Brain pericyte (primary cell): ENCODE data around the gene CCDC85C.

Experiments used
- DNase-seq: peaks from one replicate; pipeline ENCODE4 v3.0.0-alpha.2; 2012; ENCODE audit warnings: low read depth, low spot score

The CCDC85C gene

DNA sequence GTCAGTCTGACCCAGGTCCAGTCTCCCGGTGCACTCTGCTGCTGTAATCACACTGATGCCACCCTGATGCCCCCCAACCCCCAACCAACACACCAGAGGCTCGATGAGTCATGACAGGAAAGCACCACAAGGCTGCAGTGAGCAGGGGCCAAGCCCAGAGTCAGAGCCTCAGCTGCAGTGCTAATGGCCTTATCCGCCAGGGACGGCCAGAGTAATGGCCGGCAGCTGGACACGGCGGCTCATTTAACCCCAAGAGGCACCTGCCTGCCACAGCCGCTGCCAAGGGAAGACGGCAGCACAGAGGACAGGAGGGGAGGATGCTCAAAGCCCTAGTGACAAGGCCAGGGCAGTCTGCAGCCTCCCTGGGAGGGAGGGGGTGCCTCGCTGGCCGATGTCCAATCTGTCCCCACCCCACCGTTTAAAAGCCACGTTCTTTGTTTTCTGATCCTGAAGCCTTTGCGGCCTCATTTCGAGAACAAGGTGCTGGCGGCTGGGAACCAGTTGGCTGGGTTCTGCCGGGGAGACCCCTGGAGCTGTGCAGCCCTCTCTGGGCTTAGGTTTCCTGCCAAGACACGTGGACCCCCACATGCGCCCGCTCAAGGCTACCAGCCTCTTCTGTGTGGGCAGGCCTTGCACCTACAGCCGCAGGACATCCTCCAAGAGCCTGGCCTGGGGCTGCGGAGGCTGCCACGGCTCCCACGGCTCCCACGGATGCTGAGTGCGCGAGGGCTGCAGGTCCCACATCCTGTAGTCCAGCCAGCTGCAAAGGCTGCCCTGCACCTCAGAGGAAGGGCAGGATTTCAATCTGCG, 13.1 kb downstream of the CCDC85C start:
- no peak for DNase-seq

DNA sequence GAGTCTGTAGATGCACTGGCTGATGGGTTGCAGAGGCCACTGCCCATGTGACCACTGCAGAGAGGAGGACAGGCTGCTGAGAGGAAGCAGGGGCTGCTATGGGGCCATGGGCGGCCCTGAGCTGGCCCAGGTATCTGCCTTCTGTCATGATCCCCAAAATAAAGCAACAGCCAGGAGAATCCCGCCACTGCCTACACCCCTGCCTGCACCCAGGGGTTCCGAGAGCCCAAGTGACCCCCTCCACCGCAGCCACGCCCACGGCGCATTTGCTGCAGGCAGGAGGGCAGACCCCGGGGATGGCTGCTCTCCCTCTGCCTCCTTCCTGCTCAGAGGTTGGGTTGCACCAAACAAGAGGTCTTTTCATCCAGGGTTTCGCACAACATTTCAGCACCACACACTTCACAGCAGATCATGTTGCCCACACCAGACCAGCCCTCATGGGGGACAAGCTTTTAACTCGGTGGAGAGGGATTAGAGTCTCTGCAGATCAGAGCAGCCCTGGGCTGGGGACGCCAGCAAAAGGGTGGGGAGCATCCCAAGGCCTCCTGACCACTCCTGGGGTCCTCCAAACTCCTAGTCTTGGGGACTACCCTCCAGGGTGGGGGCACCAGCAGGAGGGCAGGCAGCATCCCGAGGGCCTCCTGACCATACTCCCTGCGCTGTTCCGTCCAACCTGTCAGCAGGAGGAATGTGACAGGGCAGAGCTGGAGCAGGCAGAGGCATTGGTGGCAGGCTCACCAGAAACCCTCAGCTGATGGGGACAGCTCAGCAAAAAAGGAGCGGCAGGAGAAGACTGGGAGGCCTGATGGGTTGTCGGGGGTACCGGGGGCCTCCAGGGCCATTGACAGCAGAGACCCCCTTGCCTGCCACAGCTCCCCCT, 14.1 kb downstream of the CCDC85C start:
- DNase-seq = no peak

GRCh38 chr14:99589031-99589441, 15.0 kb downstream of the CCDC85C start:
- no peak for DNase-seq

DNA sequence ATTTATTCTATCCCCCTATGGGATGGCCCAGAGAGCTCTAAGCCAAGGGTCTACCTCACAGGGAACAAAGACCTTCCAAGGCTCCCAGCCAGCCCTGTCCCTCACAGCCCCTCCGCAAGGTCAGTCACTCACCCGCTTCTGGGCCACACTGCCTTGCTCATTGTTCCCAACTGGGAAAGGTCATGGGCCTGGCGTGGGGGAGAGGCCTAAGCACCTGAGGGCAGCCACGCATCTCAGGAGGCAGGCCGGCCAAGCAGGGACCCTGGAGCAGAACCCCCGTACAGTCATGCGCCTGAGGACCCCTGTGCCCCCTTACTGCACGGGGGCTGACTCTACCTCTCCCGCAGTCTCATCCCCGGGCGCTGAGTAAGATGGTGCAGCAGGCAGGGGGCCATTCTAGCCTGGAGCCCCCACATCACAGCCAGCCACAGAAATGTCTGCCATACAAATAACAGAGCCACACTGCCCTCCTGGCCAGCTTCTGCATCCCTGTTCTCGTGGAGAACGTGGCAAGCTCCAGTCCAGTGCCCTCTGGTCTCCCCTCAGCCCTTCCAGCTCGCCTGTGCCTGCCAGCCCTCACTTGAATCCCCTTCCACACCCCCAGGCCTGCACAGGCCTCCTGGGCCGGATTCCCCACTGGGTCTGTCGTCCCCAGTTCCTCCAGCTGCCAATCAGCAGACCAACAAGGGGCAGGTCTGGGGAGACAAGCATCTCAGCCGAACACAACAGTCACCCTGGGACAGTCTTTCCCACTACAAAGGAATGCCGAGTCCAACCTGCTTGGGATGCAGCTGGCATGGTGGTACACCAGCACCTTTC, 16.3 kb downstream of the CCDC85C start:
- DNase-seq = no peak

DNA sequence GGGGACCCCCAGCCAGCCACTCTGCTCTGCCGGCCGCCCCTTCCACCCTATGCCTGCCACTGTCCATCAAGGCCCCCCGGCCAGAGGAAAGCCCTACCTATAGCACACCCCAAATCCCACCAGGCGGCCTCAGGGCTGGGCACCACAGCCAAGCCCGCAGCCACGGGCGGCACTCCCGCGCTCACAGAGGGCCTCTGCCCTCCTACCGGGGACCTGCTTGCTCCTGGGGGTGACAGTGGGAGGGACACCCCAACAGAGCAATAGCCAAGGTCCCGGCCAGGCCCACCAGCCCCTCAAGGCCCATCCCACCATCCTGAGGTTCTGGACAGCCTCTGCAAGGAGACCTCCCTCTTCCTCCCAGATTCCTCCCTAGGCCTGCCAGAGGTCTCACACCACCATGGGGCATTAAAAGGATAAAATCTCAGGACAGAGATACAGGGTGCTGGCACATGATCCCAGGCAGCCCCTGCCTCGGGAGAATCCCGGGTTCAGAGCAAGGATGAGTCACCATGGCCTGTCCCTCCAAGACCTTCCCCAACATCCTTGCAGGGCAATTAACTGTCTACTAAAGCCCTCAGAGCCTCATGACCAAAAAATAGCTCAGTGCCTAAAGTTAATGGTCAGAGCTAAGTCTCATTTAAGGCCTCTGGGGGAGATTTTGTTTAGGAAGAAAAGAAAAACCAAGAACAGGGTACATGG, 17.1 kb downstream of the CCDC85C start:
- DNase-seq = no peak

- DNase-seq = no peak
Measured at GRCh38 chr14:99586054-99586760, 17.8 kb downstream of the CCDC85C start.

- no peak for DNase-seq
Measured at GRCh38 chr14:99584823-99585222, 19.2 kb downstream of the CCDC85C start.

DNA sequence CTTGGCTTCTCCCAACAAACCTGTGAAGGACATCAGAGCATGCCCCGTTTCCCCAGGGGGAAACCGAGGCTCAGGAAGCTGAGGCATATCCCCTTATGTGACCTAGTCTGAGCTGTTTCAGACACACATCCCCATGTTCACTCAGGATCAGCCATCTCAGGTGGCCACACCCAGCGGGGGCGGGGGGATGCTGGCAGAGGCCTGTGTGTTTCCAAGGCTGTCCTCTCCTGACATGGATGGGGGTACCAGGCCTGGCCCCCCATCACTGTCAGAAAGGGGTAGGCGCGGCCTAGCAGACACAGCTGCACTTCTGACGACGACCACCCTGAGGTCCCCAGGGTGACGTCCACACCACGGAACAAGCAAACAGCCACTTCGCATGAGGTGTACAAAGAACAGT, 22.1 kb downstream of the CCDC85C start:
- no peak for DNase-seq

- no peak for DNase-seq
Measured at GRCh38 chr14:99581374-99581773, 22.6 kb downstream of the CCDC85C start.

- DNase-seq = no peak
Measured at GRCh38 chr14:99579903-99580571, 24.0 kb downstream of the CCDC85C start.

DNA sequence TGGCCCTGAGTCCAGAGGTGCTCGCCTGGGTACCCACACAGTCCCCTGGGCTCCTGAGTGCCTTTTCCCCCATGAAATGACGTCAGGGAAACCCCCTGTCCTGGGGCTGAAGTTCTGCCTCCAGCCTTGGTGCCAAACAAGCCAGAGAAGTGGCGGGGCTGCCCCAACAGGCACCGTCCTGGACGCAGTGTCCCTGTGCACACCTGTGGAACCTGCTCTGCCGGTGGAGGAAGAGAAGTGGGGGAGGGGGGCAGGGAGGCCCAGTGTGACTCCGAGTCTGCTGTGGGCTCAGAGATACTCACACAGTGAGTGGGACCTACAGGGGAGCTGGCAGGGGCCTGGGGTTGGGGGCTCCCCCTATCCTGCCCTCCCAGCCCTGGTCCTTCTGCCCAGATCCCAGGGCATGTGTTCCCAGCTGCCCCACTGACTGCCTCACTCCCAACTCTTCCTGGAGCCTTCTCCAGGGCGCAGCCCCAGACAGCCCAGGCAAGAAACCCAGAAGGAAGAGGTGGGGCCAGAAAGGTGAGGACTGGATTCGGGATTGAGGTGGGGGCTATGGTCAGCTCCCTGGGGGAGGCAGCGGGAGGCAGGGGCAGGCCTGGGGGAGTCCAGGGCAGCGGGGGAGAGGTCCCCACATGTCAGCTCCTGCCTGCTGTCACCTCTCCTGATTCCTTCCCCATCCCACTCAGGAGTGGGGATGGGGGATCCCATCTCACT, 24.7 kb downstream of the CCDC85C start:
- DNase-seq = no peak

- DNase-seq = no peak
Measured at GRCh38 chr14:99578541-99579101, 25.4 kb downstream of the CCDC85C start.

- no peak for DNase-seq
Measured at GRCh38 chr14:99576761-99577705, 27.0 kb downstream of the CCDC85C start.

- no peak for DNase-seq
Measured at GRCh38 chr14:99576304-99576703, 27.7 kb downstream of the CCDC85C start.

- no peak for DNase-seq
Measured at GRCh38 chr14:99575043-99576023, 28.7 kb downstream of the CCDC85C start.

DNA sequence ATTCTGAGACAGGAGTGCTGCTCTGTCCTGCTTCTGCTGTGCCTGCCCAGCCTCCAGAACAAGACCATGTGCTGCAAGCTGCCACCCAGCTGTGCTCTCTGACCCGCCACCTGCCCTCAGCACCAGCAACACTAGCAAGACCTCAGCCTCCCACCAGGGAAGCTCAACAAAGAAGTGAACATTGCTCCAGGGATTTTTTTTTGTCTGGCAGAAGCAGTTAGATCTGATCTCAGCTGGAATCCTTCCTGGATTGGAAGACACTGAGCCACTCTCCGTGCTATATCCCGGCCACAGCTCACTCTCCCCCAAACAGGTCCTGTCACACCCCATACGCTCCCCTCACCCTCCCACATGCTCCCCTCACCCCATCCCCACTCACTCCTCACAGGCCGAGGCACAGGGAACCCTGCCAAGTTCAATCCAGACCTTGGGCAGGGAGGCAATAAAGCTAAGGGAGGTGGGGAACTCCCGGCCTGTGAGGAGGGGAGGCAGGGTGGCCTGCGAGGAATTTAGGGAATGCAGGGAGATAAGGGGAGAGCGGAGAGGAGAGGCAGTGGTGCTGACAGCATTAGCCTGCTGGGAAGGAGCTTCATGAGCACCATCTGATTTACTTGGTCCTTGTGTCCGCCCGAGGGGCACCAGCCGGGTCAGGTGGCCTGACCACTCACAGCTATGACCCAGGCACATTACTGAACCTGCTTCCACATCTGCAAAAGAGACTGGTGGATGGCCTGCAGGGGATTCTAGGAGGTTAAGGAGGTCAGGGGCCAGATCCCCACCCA, 29.7 kb downstream of the CCDC85C start:
- peak; percentile 47 for DNase-seq
